CD4-positive, alpha-beta T cell (primary cell): ENCODE measurements around the gene RNU6-8. TPM values are rescaled to one million over a fixed set of nuclear protein-coding genes. Genes with fewer than 3 reads are reported as not detected.

Source experiments
- ATAC-seq: fragments of 200-7000 bp; cut with Tn5 transposase; one replicate; pipeline ENCODE4 v1.10.0; 2022; ENCODE audit warnings: mild to moderate bottlenecking; ENCODE audit not compliant: poor library complexity
- CTCF ChIA-PET: fragments of 350-600 bp; sonication (Branson Sonifier 250); formaldehyde crosslinking; loops from one replicate; lab custom pipeline; 2021; ENCODE audit warnings: antibody characterized with exemption, inconsistent platforms; lab: Charles Lee
- POLR2A ChIA-PET: fragments of 350-600 bp; sonication (Branson Sonifier 250); formaldehyde crosslinking; loops from one replicate; lab custom pipeline; 2021; ENCODE audit warnings: antibody characterized with exemption, inconsistent platforms; lab: Charles Lee
- DNase-seq, 14 experiments: peaks; one replicate each; pipeline ENCODE4 v3.0.0-alpha.2; 2013 to 2020; ENCODE audit warnings: mixed read lengths in 2 of 14
- H3K27ac ChIP-seq, 2 donors: one replicate each; pipeline versions ENCODE4 v1.5.1 to v1.7.0; 2013; ENCODE audit warnings: low read length in 2 of 2, low read depth in 1 of 2, mild to moderate bottlenecking in 1 of 2
- H3K27me3 ChIP-seq, 2 experiments: 1 replicate in 1 of 2; 2 replicates in 1 of 2; pipeline versions ENCODE4 v1.6.1 to v1.7.0; 2013; ENCODE audit warnings: low read length in 2 of 2, control low read depth in 1 of 2, mild to moderate bottlenecking in 1 of 2, moderate library complexity in 1 of 2; ENCODE audit not compliant: insufficient read depth in 2 of 2, control insufficient read depth in 1 of 2
- H3K36me3 ChIP-seq: one replicate; pipeline ENCODE4 v1.6.1; 2013; ENCODE audit warnings: low read length, control low read depth; ENCODE audit not compliant: insufficient read depth
- H3K4me1 ChIP-seq: one replicate; pipeline ENCODE4 v1.6.1; 2013; ENCODE audit warnings: low read length, control low read depth; ENCODE audit not compliant: insufficient read depth
- H3K4me3 ChIP-seq: one replicate; pipeline ENCODE4 v1.5.1; 2013; ENCODE audit warnings: mild to moderate bottlenecking, low read length, moderate library complexity
- H3K9me3 ChIP-seq, 2 experiments: 1 replicate in 1 of 2; 2 replicates in 1 of 2; pipeline versions ENCODE4 v1.6.1 to v1.7.0; 2013; ENCODE audit warnings: low read length in 2 of 2, mild to moderate bottlenecking in 2 of 2, control low read depth in 1 of 2, moderate library complexity in 1 of 2; ENCODE audit not compliant: control insufficient read depth in 1 of 2, insufficient read depth in 1 of 2
- H3K27ac Mint-ChIP-seq: one replicate; pipeline ENCODE4 v1.8.0; 2020; ENCODE audit warnings: mixed read lengths
- H3K27me3 Mint-ChIP-seq: one replicate; pipeline ENCODE4 v1.8.0; 2021; ENCODE audit warnings: mixed read lengths
- H3K36me3 Mint-ChIP-seq: one replicate; pipeline ENCODE4 v1.8.0; 2021; ENCODE audit warnings: low read depth, mixed read lengths
- H3K4me1 Mint-ChIP-seq: one replicate; pipeline ENCODE4 v1.8.0; 2021; ENCODE audit warnings: low read depth, mixed read lengths
- H3K4me3 Mint-ChIP-seq: one replicate; pipeline ENCODE4 v1.8.0; 2020; ENCODE audit warnings: mild to moderate bottlenecking, mixed read lengths
- H3K9me3 Mint-ChIP-seq: one replicate; pipeline ENCODE4 v1.8.0; 2020; ENCODE audit warnings: mixed read lengths
- intact Hi-C, 2 experiments: fragments of 100-400 bp; cut with DNase I in 1 of 2; cut with micrococcal nuclease in 1 of 2; formaldehyde crosslinking; loops; one replicate each; pipeline versions ENCODE4 v1.15.1 to v1.9.0; 2023 to 2025; cut with DNase I, micrococcal nuclease
- total RNA-seq, 174 experiments: library from RNA in 2 of 174; stranded (reverse) in 2 of 174; gene quantifications; one replicate each; pipeline ENCODE4 v1.2.3 and lab custom pipeline; 2021 to 2026
- TF ChIP-seq, protein P1 (sequence below): fragments of 200-600 bp; IDR thresholded peaks from one replicate; pipeline ENCODE4 v1.8.0; 2022; ENCODE audit warnings: antibody characterized with exemption, mild to moderate bottlenecking

RNU6-8 gene
- total RNA-seq, 2 experiments from 2014 or later = not detected

DNA sequence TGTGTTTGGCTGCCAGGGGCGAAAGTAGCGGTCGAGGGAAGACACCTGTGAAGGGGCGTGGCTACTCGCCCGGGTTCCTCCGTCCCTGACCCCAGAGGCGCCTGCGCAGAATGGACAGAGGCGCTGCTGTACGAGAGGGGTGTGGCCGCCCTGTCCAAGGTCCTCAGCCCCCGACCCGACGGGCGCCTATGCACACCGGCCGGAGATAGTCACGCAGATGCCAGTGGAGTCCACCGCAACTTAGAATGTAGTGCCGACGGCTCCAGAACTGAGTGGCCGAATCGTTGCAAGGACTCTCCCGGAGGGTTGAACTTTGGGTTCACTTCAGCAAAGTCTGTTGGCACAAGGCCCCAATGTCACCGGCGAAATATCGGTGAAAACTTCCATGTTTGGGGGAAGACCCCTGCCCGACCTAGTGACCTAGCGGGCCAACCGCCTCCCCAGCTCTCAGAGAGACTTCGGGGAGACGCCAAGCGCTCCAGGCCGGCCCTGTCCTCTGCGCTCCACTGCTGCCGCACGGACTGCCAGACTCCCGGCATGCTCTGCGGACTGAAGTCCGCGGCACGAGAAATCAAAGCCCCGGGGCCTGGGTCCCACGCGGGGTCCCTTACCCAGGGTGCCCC lies 1.8 kb downstream of the RNU6-8 start:
- Histone ChIP-seq H3K4me1 (peaks cover 26% of the 10 kb centered on the region), H3K9me3 (no peaks in the 10 kb centered on the region), H3K4me3 (peak overlapping the region; percentile 85), H3K27me3 (no peaks in the 10 kb centered on the region), H3K27ac (peak overlapping the region; percentile 47 to 98), H3K36me3 (no peaks in the 10 kb centered on the region)
- CTCF ChIA-PET = no interaction called here
- ATAC-seq (peak; percentile 33), DNase-seq (peak; percentile 41 to 88 (median 66))
- intact Hi-C loops = loop anchor here (5.0 to 10.0 kb wide), 8 partner anchors 51 to 1577 kb away; partner anchors contain the start of genes AP4S1 (in 1 of the 2), DTD2 (in 1 of the 2), HEATR5A (in 1 of the 2) and HECTD1 (in 1 of the 2)
- Mint-ChIP-seq H3K27me3 (peaks cover 12% of the 10 kb centered on the region), H3K4me1 (peaks cover 30% of the 10 kb centered on the region), H3K9me3 (no peaks in the 10 kb centered on the region), H3K27ac (peak overlapping the region; percentile 100), H3K4me3 (peak overlapping the region; percentile 93), H3K36me3 (peaks cover 33% of the 10 kb centered on the region)
- TF ChIP-seq, protein P1, sequence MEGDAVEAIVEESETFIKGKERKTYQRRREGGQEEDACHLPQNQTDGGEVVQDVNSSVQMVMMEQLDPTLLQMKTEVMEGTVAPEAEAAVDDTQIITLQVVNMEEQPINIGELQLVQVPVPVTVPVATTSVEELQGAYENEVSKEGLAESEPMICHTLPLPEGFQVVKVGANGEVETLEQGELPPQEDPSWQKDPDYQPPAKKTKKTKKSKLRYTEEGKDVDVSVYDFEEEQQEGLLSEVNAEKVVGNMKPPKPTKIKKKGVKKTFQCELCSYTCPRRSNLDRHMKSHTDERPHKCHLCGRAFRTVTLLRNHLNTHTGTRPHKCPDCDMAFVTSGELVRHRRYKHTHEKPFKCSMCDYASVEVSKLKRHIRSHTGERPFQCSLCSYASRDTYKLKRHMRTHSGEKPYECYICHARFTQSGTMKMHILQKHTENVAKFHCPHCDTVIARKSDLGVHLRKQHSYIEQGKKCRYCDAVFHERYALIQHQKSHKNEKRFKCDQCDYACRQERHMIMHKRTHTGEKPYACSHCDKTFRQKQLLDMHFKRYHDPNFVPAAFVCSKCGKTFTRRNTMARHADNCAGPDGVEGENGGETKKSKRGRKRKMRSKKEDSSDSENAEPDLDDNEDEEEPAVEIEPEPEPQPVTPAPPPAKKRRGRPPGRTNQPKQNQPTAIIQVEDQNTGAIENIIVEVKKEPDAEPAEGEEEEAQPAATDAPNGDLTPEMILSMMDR = no peak
- POLR2A ChIA-PET = interaction anchor here (3.0 kb wide), 1 partner anchor 124 kb away, joined by 54 read pairs; the partner anchor contains the start of gene ARHGAP5

DNA sequence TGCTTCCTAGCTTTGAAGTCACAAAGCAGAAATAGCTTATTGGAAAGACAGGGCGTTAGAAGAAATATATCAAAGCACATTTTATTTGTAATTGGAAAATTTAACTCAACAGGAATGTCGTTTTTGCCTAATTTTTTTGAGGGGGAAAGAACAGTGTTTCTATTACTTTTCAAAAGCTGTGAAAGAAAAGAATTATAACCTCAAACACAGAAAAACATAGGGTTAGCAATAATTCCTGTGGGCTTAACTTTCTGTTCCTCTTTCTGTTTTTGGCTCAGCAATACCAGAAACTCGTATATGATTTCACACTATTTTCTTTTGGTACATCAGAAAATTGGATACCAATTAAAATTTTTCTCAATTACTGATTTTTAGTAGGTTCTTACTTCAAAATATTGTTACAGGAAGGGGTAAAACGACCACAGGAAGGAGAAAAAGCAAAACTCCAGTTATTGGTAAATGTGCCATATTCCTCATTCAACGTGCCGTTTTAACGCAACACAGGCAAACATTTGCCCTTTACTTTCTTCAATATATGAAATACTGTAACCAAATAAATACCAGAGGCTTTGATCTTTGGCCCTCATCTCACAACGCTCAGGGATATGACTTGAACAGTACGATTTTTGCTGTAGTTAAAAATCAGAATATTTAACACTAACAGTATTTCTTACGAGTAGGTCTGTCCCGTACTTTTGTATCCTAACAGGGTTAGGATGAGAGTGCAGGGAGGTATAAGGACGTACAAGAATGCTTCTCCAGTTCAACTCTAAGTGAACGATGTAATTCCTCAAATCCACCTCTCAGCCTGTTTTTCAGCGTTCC lies 2.5 kb downstream of the RNU6-8 start:
- ChIA-PET CTCF (interaction anchor here (1.3 kb wide), 1 partner anchor 127 kb away, joined by 5 read pairs; no protein-coding TSS in a partner anchor), POLR2A (interaction anchor here (1.3 to 3.0 kb wide), 2 partner anchors 123 kb away, joined by 9 to 54 read pairs; partner anchors contain the start of gene ARHGAP5)
- Mint-ChIP-seq H3K9me3 (no peaks in the 10 kb centered on the region), H3K27me3 (peaks cover 12% of the 10 kb centered on the region), H3K36me3 (peaks cover 33% of the 10 kb centered on the region), H3K4me3 (peak overlapping the region; percentile 93), H3K4me1 (peaks cover 30% of the 10 kb centered on the region), H3K27ac (peak overlapping the region; percentile 100)
- peaks cover 26% of the 10 kb centered on the region for H3K4me1 ChIP-seq
- TF ChIP-seq, protein P1 = no peak
- H3K27ac ChIP-seq = peak overlapping the region; percentile 47 to 98
- no peaks in the 10 kb centered on the region for H3K36me3 ChIP-seq
- DNase-seq (no peak), ATAC-seq (no peak)
- H3K4me3 ChIP-seq = peak overlapping the region; percentile 85
- H3K27me3 ChIP-seq = peaks cover 0 to 3% of the 10 kb centered on the region in 2 experiments
- intact Hi-C loops = loop anchor here (5.0 to 10.0 kb wide), 8 partner anchors 52 to 1576 kb away; partner anchors contain the start of genes AP4S1 (in 1 of the 2), DTD2 (in 1 of the 2), HEATR5A (in 1 of the 2) and HECTD1 (in 1 of the 2)
- no peaks in the 10 kb centered on the region for H3K9me3 ChIP-seq

DNA sequence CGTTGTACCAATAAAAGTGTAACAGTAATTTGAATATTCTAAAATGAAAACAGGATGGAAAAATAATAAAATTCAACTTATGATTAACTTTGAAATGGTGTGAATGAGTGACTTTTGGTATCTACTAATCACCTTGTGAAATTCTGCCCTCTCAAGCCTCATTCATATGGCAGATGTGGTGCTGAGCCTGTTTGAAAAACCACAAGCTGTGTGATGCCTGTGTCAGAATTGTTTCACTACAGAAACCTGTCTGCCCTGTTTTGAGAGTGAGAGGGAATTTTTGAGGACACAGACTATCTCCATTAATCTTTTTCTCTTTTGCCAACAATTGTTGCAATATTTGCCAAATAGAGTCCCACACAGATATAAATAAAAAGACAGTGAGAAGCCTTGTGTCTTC lies 5.2 kb downstream of the RNU6-8 start:
- ChIA-PET POLR2A (interaction anchor here (1.2 kb wide), 1 partner anchor 121 kb away, joined by 3 read pairs; no protein-coding TSS in a partner anchor), CTCF (interaction anchor here (0.6 to 1.5 kb wide), 3 partner anchors 21 to 1147 kb away, joined by 4 to 5 read pairs (median 4); no protein-coding TSS in a partner anchor)
- ATAC-seq (no peak), DNase-seq (no peak)
- Histone ChIP-seq H3K36me3 (no peaks in the 10 kb centered on the region), H3K4me1 (peaks cover 20% of the 10 kb centered on the region), H3K9me3 (no peaks in the 10 kb centered on the region), H3K27ac (no peak overlapping the region), H3K27me3 (peaks cover 0 to 3% of the 10 kb centered on the region in 2 experiments), H3K4me3 (no peak overlapping the region)
- peaks cover 20% of the 10 kb centered on the region for H3K36me3 Mint-ChIP-seq
- H3K27ac Mint-ChIP-seq = no peak overlapping the region
- no peaks in the 10 kb centered on the region for H3K9me3 Mint-ChIP-seq
- intact Hi-C loops = no loop called here
- H3K4me1 Mint-ChIP-seq = peaks cover 14% of the 10 kb centered on the region
- H3K27me3 Mint-ChIP-seq = no peaks in the 10 kb centered on the region
- TF ChIP-seq, protein P1 = no peak
- H3K4me3 Mint-ChIP-seq = no peak overlapping the region
